ENCODE measurements around the gene ATG10.

GRCh38 chr5:82147860-82148573 is 176.2 kb downstream of the ATG10 start:
- TF ChIP-seq, protein P1, sequence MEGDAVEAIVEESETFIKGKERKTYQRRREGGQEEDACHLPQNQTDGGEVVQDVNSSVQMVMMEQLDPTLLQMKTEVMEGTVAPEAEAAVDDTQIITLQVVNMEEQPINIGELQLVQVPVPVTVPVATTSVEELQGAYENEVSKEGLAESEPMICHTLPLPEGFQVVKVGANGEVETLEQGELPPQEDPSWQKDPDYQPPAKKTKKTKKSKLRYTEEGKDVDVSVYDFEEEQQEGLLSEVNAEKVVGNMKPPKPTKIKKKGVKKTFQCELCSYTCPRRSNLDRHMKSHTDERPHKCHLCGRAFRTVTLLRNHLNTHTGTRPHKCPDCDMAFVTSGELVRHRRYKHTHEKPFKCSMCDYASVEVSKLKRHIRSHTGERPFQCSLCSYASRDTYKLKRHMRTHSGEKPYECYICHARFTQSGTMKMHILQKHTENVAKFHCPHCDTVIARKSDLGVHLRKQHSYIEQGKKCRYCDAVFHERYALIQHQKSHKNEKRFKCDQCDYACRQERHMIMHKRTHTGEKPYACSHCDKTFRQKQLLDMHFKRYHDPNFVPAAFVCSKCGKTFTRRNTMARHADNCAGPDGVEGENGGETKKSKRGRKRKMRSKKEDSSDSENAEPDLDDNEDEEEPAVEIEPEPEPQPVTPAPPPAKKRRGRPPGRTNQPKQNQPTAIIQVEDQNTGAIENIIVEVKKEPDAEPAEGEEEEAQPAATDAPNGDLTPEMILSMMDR (IDR thresholded peaks at IDR 0.05): no peak
- TF ChIP-seq EZH2 (IDR thresholded peaks at IDR 0.05; ENCODE audit: borderline replicate concordance, insufficient read depth, low read depth, low read length, poor library complexity, severe bottlenecking): no peak
